CD14-positive monocyte (primary cell): ENCODE results near the gene ARHGEF11. TPM values are rescaled to one million over a fixed set of nuclear protein-coding genes. Genes with fewer than 3 reads are reported as not detected.

Experiments
- DNase-seq, 3 donors: peaks; one replicate each; pipeline ENCODE4 v3.0.0-alpha.2; 2011 to 2022
- H2AFZ ChIP-seq: 2 replicates; pipeline ENCODE4 v1.6.0; 2012; ENCODE audit warnings: mild to moderate bottlenecking, low read depth, low read length, inconsistent platforms; ENCODE audit not compliant: insufficient read depth, poor library complexity, severe bottlenecking
- H3K27ac ChIP-seq, 2 donors: 1 replicate in 1 of 2; 2 replicates in 1 of 2; pipeline ENCODE4 v1.5.1; 2012 to 2013; ENCODE audit warnings: low read length in 2 of 2, control low read depth in 1 of 2, inconsistent platforms in 1 of 2, low read depth in 1 of 2, mild to moderate bottlenecking in 1 of 2
- H3K27me3 ChIP-seq, 2 donors: one replicate each; pipeline versions ENCODE4 v1.6.0 to v1.6.1; 2011 to 2013; ENCODE audit warnings: low read length in 2 of 2; ENCODE audit not compliant: control insufficient read depth in 2 of 2, insufficient read depth in 2 of 2
- H3K36me3 ChIP-seq, 2 donors: replicated peaks in 1 of 2; 1 replicate in 1 of 2; 2 replicates in 1 of 2; pipeline versions ENCODE4 v1.5.1 to v1.6.1; 2012 to 2013; ENCODE audit warnings: low read length in 2 of 2, control low read depth in 1 of 2, inconsistent platforms in 1 of 2, mild to moderate bottlenecking in 1 of 2; ENCODE audit not compliant: insufficient read depth in 2 of 2, control insufficient read depth in 1 of 2
- H3K4me1 ChIP-seq, 2 donors: 1 replicate in 1 of 2; 2 replicates in 1 of 2; pipeline versions ENCODE4 v1.5.1 to v1.6.1; 2012 to 2013; ENCODE audit warnings: low read length in 2 of 2, control low read depth in 1 of 2, inconsistent platforms in 1 of 2, mild to moderate bottlenecking in 1 of 2, moderate library complexity in 1 of 2; ENCODE audit not compliant: insufficient read depth in 2 of 2, control insufficient read depth in 1 of 2
- H3K4me2 ChIP-seq: replicated peaks from 2 replicates; pipeline ENCODE3; 2012; ENCODE audit warnings: low read length, moderate library complexity, mild to moderate bottlenecking; ENCODE audit not compliant: poor library complexity, severe bottlenecking; ENCODE audit errors: extremely low read depth
- H3K4me3 ChIP-seq, 3 experiments: fragments of 200-600 bp in 1 of 3; sonication (generic) in 1 of 3; replicated peaks in 1 of 3; 1 replicate in 2 of 3; 2 replicates in 1 of 3; pipeline ENCODE4 v1.5.1; 2011 to 2013; ENCODE audit warnings: low read length in 3 of 3, mild to moderate bottlenecking in 3 of 3, control low read depth in 2 of 3, low read depth in 2 of 3, inconsistent platforms in 1 of 3, moderate library complexity in 1 of 3
- H3K79me2 ChIP-seq: 2 replicates; pipeline ENCODE4 v1.6.0; 2012; ENCODE audit warnings: mild to moderate bottlenecking, control low read depth, inconsistent platforms, low read length, moderate library complexity; ENCODE audit not compliant: insufficient read depth
- H3K9ac ChIP-seq: 2 replicates; pipeline ENCODE4 v1.6.0; 2017; ENCODE audit warnings: low read length, mild to moderate bottlenecking; ENCODE audit not compliant: insufficient read depth, poor library complexity, severe bottlenecking
- H3K9me3 ChIP-seq, 2 donors: replicated peaks in 1 of 2; 1 replicate in 1 of 2; 2 replicates in 1 of 2; pipeline versions ENCODE4 v1.5.1 to v1.6.1; 2012 to 2013; ENCODE audit warnings: low read length in 2 of 2, control low read depth in 1 of 2; ENCODE audit not compliant: control insufficient read depth in 1 of 2, insufficient read depth in 1 of 2
- H4K20me1 ChIP-seq: 2 replicates; pipeline ENCODE4 v1.6.0; 2012; ENCODE audit warnings: mild to moderate bottlenecking, low read length, control low read depth, moderate library complexity; ENCODE audit not compliant: insufficient read depth
- H3K27ac Mint-ChIP-seq, 7 donors: one replicate each; pipeline ENCODE4 v1.8.0; 2020; ENCODE audit warnings: mild to moderate bottlenecking in 7 of 7, mixed read lengths in 7 of 7, moderate library complexity in 6 of 7, inconsistent platforms in 2 of 7
- H3K27me3 Mint-ChIP-seq, 3 donors: one replicate each; pipeline ENCODE4 v1.8.0; 2021 to 2022; ENCODE audit warnings: low read depth in 3 of 3, mild to moderate bottlenecking in 3 of 3, mixed read lengths in 3 of 3, moderate library complexity in 3 of 3, inconsistent platforms in 1 of 3
- H3K36me3 Mint-ChIP-seq, 2 donors: one replicate each; pipeline ENCODE4 v1.8.0; 2020; ENCODE audit warnings: mixed read lengths in 2 of 2, inconsistent platforms in 1 of 2, mild to moderate bottlenecking in 1 of 2
- H3K4me1 Mint-ChIP-seq: one replicate; pipeline ENCODE4 v1.8.0; 2020; ENCODE audit warnings: mild to moderate bottlenecking, mixed read lengths
- H3K4me3 Mint-ChIP-seq, 2 donors: one replicate each; pipeline ENCODE4 v1.8.0; 2020; ENCODE audit warnings: mild to moderate bottlenecking in 2 of 2, mixed read lengths in 2 of 2, moderate library complexity in 1 of 2
- H3K9me3 Mint-ChIP-seq, 7 donors: one replicate each; pipeline ENCODE4 v1.8.0; 2020 to 2022; ENCODE audit warnings: mixed read lengths in 7 of 7, mild to moderate bottlenecking in 6 of 7, moderate library complexity in 6 of 7, inconsistent platforms in 2 of 7
- CTCF ChIP-seq: fragments of 200-600 bp; IDR thresholded peaks from one replicate; pipeline ENCODE4 v1.8.0; 2022; ENCODE audit warnings: antibody characterized with exemption, mild to moderate bottlenecking
- WGBS: methylation state at CpG from one replicate; pipeline ENCODE4 v1.1.5; 2013; ENCODE audit warnings: missing lambda C conversion rate; ENCODE audit not compliant: insufficient coverage; 5-methylcytosine and 5-hydroxymethylcytosine counted together
- intact Hi-C, 2 donors: fragments of 100-400 bp; cut with micrococcal nuclease; formaldehyde crosslinking; loops; one replicate each; pipeline versions ENCODE4 v1.15.0 to v1.15.1; 2023
- polyA plus RNA-seq, 3 donors: library from polyadenylated mRNA; depleted of rRNA in 1 of 3; unstranded in 2 of 3; stranded (reverse) in 1 of 3; fragments of 300-500 nt in 2 of 3; fragments of >200 nt in 1 of 3; fragmentation: Illumina TruSeq in 2 of 3; gene quantifications; 1 replicate in 2 of 3; 2 replicates in 1 of 3; pipeline ENCODE4 v1.2.3, GENCODE V29; 2012 to 2021

ARHGEF11 gene
- polyA plus RNA-seq, 3 donors = 17.0 to 78.5 (median 17.7) TPM

- peaks cover 6 to 13% of the 10 kb centered on the region in 2 donors for H3K9me3 ChIP-seq
- no peak for TF ChIP-seq CTCF
- Mint-ChIP-seq H3K9me3 (peaks cover 6 to 16% (median 13%) of the 10 kb centered on the region in 7 donors), H3K4me3 (peak overlapping the region; percentile 73 to 94), H3K4me1 (peaks cover 32% of the 10 kb centered on the region), H3K36me3 (peaks cover 26 to 30% of the 10 kb centered on the region in 2 donors), H3K27ac (peak overlapping the region in 5 of 7 donors; percentile 33 to 78 (median 50)), H3K27me3 (peaks cover 28 to 33% (median 31%) of the 10 kb centered on the region in 3 donors)
- no peaks in the 10 kb centered on the region for H3K79me2 ChIP-seq
- H3K9ac ChIP-seq = peak overlapping the region; percentile 20
- H3K36me3 ChIP-seq = peaks cover 26 to 30% of the 10 kb centered on the region in 2 donors
- peak overlapping the region in 1 of 2 donors; percentile 20 for H3K27ac ChIP-seq
- intact Hi-C loops = loop anchor here in 1 of 2 donors (10.0 kb wide), 1 partner anchor 143 kb away; no protein-coding TSS in a partner anchor
- DNase-seq = no peak
- H3K4me3 ChIP-seq = peak overlapping the region in 1 of 3 experiments; percentile 65
- peak overlapping the region; percentile 54 for H2AFZ ChIP-seq
- peaks cover 1 to 20% of the 10 kb centered on the region in 2 donors for H3K27me3 ChIP-seq
- WGBS = 71% methylated on average over 6 of the region's 8 CpGs
- no peak overlapping the region for H3K4me2 ChIP-seq
- H3K4me1 ChIP-seq = peaks cover 22 to 27% of the 10 kb centered on the region in 2 donors
- H4K20me1 ChIP-seq = no peaks in the 10 kb centered on the region
Measured at GRCh38 chr1:156931974-156932710, 113.4 kb downstream of the ARHGEF11 start.

- Histone ChIP-seq H2AFZ (peak overlapping the region; percentile 54), H3K4me3 (peak overlapping the region in 2 of 3 experiments; percentile 26 to 65), H3K79me2 (no peaks in the 10 kb centered on the region), H3K4me2 (peak overlapping the region; percentile 64), H3K27ac (peak overlapping the region; percentile 6 to 20), H3K9ac (peak overlapping the region; percentile 20), H3K27me3 (peaks cover 8 to 27% of the 10 kb centered on the region in 2 donors), H3K4me1 (peaks cover 22 to 29% of the 10 kb centered on the region in 2 donors), H3K9me3 (peaks cover 6 to 18% of the 10 kb centered on the region in 2 donors), H3K36me3 (peaks cover 19 to 22% of the 10 kb centered on the region in 2 donors), H4K20me1 (no peaks in the 10 kb centered on the region)
- DNase-seq = peak in 1 of 3 donors; percentile 10
- Mint-ChIP-seq H3K36me3 (peaks cover 21 to 24% of the 10 kb centered on the region in 2 donors), H3K27me3 (peaks cover 36 to 41% (median 39%) of the 10 kb centered on the region in 3 donors), H3K27ac (peak overlapping the region; percentile 19 to 79 (median 65)), H3K9me3 (peaks cover 6 to 20% (median 15%) of the 10 kb centered on the region in 7 donors), H3K4me1 (peaks cover 34% of the 10 kb centered on the region), H3K4me3 (peak overlapping the region; percentile 73 to 94)
- TF ChIP-seq CTCF = no peak
- intact Hi-C loops = loop anchor here in 1 of 2 donors (10.0 kb wide), 1 partner anchor 143 kb away; no protein-coding TSS in a partner anchor
- 49% methylated on average over 5 of the region's 11 CpGs for WGBS
Measured at GRCh38 chr1:156931211-156931952, 114.2 kb downstream of the ARHGEF11 start.
